ENCODE measurements around the gene MYOF. TPM values are rescaled to one million over a fixed set of nuclear protein-coding genes. Genes with fewer than 3 reads are reported as not detected.

MYOF gene
- total RNA-seq, 4 donors from 2014 or later, result 46.8 to 139 (median 90.2) TPM

- TF ChIP-seq CTCF (IDR thresholded peaks at IDR 0.05; ENCODE audit: low read depth), result no peak
Measured at GRCh38 chr10:93478873-93479272, 3.3 kb downstream of the MYOF start.

- TF ChIP-seq CTCF (IDR thresholded peaks at IDR 0.05; ENCODE audit: low read depth), result no peak
Measured at GRCh38 chr10:93476756-93477155, 5.4 kb downstream of the MYOF start.

GRCh38 chr10:93475871-93476270, 6.3 kb downstream of the MYOF start:
- no peak for TF ChIP-seq CTCF (IDR thresholded peaks at IDR 0.05; ENCODE audit: low read depth)

- no peak for TF ChIP-seq CTCF (IDR thresholded peaks at IDR 0.05; ENCODE audit: low read depth)
Measured at GRCh38 chr10:93475227-93475626, 6.9 kb downstream of the MYOF start.

GRCh38 chr10:93473804-93474472, 8.2 kb downstream of the MYOF start:
- TF ChIP-seq CTCF (IDR thresholded peaks at IDR 0.05; ENCODE audit: low read depth), result no peak

- TF ChIP-seq CTCF (IDR thresholded peaks at IDR 0.05; ENCODE audit: low read depth), result no peak
Measured at GRCh38 chr10:93473161-93473560, 9.0 kb downstream of the MYOF start.

GRCh38 chr10:93471110-93471651, 11.0 kb downstream of the MYOF start:
- no peak for TF ChIP-seq CTCF (IDR thresholded peaks at IDR 0.05; ENCODE audit: low read depth)

All from subcutaneous adipose tissue (tissue), 4 donors.